IMR-90 (cell line): ENCODE measurements around the gene NFATC1. TPM values are rescaled to one million over a fixed set of nuclear protein-coding genes. Genes with fewer than 3 reads are reported as not detected.

Source experiments
- ATAC-seq: fragments of 200-7000 bp; cut with Tn5 transposase; 2 replicates; pipeline ENCODE4 v1.9.1; 2020; ENCODE audit warnings: low read depth, mild to moderate bottlenecking, moderate library complexity
- BruUV-seq: library from RNA; stranded (reverse); fragments of 400-500 nt; replicated peaks from 2 replicates; lab custom pipeline; 2021; lab: Mats Ljungman, UMichigan
- CTCF ChIA-PET: fragments of 300-600 bp; formaldehyde crosslinking; extraction: SDS; loops from one replicate; lab custom pipeline; 2021; ENCODE audit warnings: antibody characterized with exemption; lab: Yijun Ruan, JAX
- POLR2A ChIA-PET: fragments of 300-600 bp; sonication (Branson Sonifier 250); formaldehyde crosslinking; loops from one replicate; lab custom pipeline; 2022; ENCODE audit warnings: antibody characterized with exemption; ENCODE audit not compliant: unreplicated experiment; lab: Charles Lee
- DNase-seq: peaks from one replicate; pipeline ENCODE4 v3.0.0; 2013
- H2AFZ ChIP-seq: replicated peaks from 2 replicates; pipeline ENCODE3; 2013; ENCODE audit warnings: low read length, mild to moderate bottlenecking; ENCODE audit not compliant: poor library complexity
- H2AK5ac ChIP-seq: 2 replicates; pipeline ENCODE4 v1.6.1; 2013; ENCODE audit warnings: low read depth, low read length, inconsistent platforms
- H2AK9ac ChIP-seq: replicated peaks from 2 replicates; pipeline ENCODE3; 2013; ENCODE audit warnings: mild to moderate bottlenecking, low read depth, low read length, moderate library complexity; ENCODE audit not compliant: poor library complexity
- H2BK120ac ChIP-seq: 2 replicates; pipeline ENCODE4 v1.6.1; 2013; ENCODE audit warnings: low read depth, low read length, inconsistent platforms
- H2BK15ac ChIP-seq: 3 replicates; pipeline ENCODE4 v1.6.1; 2013; ENCODE audit warnings: low read depth, low read length, inconsistent platforms
- H2BK20ac ChIP-seq: 2 replicates; pipeline ENCODE4 v1.6.1; 2013; ENCODE audit warnings: low read depth, mild to moderate bottlenecking, inconsistent platforms, low read length, moderate library complexity
- H2BK5ac ChIP-seq: 2 replicates; pipeline ENCODE4 v1.6.1; 2013; ENCODE audit warnings: mild to moderate bottlenecking, low read depth, low read length, inconsistent platforms; ENCODE audit not compliant: poor library complexity, severe bottlenecking
- H3K14ac ChIP-seq: replicated peaks from 2 replicates; pipeline ENCODE4 v1.6.1; 2013; ENCODE audit warnings: low read depth, low read length, inconsistent platforms
- H3K18ac ChIP-seq: 2 replicates; pipeline ENCODE4 v1.6.1; 2013; ENCODE audit warnings: low read depth, low read length, control low read depth
- H3K23ac ChIP-seq: 2 replicates; pipeline ENCODE4 v1.6.1; 2013; ENCODE audit warnings: low read depth, low read length, inconsistent platforms
- H3K27ac ChIP-seq: 2 replicates; pipeline ENCODE4 v1.5.1; 2013; ENCODE audit warnings: mild to moderate bottlenecking, control low read depth, low read length; ENCODE audit not compliant: insufficient read depth
- H3K27me3 ChIP-seq: 2 replicates; pipeline ENCODE4 v1.6.1; 2013; ENCODE audit warnings: low read length; ENCODE audit not compliant: control insufficient read depth, insufficient read depth
- H3K36me3 ChIP-seq: 2 replicates; pipeline ENCODE4 v1.6.1; 2013; ENCODE audit warnings: low read length, mixed read lengths; ENCODE audit not compliant: control insufficient read depth, insufficient read depth
- H3K4ac ChIP-seq: 2 replicates; pipeline ENCODE4 v1.6.1; 2013; ENCODE audit warnings: low read depth, low read length, inconsistent platforms
- H3K4me1 ChIP-seq: 2 replicates; pipeline ENCODE4 v1.6.1; 2013; ENCODE audit warnings: low read length, mixed read lengths; ENCODE audit not compliant: control insufficient read depth, insufficient read depth
- H3K4me2 ChIP-seq: 2 replicates; pipeline ENCODE4 v1.6.1; 2013; ENCODE audit warnings: low read depth, mild to moderate bottlenecking, control low read depth, low read length, moderate library complexity
- H3K4me3 ChIP-seq: 2 replicates; pipeline ENCODE4 v1.5.1; 2013; ENCODE audit warnings: low read depth, mild to moderate bottlenecking, control low read depth, low read length, moderate library complexity; ENCODE audit not compliant: insufficient read depth
- H3K56ac ChIP-seq: 2 replicates; pipeline ENCODE4 v1.6.1; 2013; ENCODE audit warnings: low read length, inconsistent platforms; ENCODE audit not compliant: insufficient read depth; ENCODE audit errors: extremely low read depth
- H3K79me1 ChIP-seq, 2 experiments: 2 replicates each; pipeline ENCODE4 v1.6.1; 2013; ENCODE audit warnings: low read length in 2 of 2, inconsistent platforms in 1 of 2, low read depth in 1 of 2
- H3K9ac ChIP-seq: 2 replicates; pipeline ENCODE4 v1.6.1; 2013; ENCODE audit warnings: low read depth, low read length, control low read depth
- H3K9me1 ChIP-seq: 2 replicates; pipeline ENCODE4 v1.6.1; 2013; ENCODE audit warnings: low read length, inconsistent platforms; ENCODE audit not compliant: insufficient read depth
- H3K9me3 ChIP-seq: 2 replicates; pipeline ENCODE4 v1.6.1; 2013; ENCODE audit warnings: low read length; ENCODE audit not compliant: control insufficient read depth, insufficient read depth
- H4K20me1 ChIP-seq: 2 replicates; pipeline ENCODE4 v1.6.1; 2013; ENCODE audit warnings: low read length, inconsistent platforms; ENCODE audit not compliant: insufficient read depth
- H4K5ac ChIP-seq: 2 replicates; pipeline ENCODE4 v1.6.1; 2013; ENCODE audit warnings: mild to moderate bottlenecking, low read depth, low read length, control low read depth
- H4K8ac ChIP-seq, 2 experiments: 2 replicates each; pipeline ENCODE4 v1.6.1; 2013; ENCODE audit warnings: low read depth in 2 of 2, low read length in 2 of 2, control low read depth in 1 of 2, inconsistent platforms in 1 of 2
- H4K91ac ChIP-seq: 2 replicates; pipeline ENCODE4 v1.6.1; 2013; ENCODE audit warnings: low read depth, low read length, inconsistent platforms; ENCODE audit not compliant: insufficient read depth
- BHLHE40 ChIP-seq: fragments of 150-350 bp; IDR thresholded peaks from 2 replicates; pipeline ENCODE4 v1.6.1; 2016; ENCODE audit warnings: mild to moderate bottlenecking, low read depth, low read length
- CEBPB ChIP-seq: IDR thresholded peaks from 2 replicates; pipeline ENCODE4 v1.6.1; 2012; ENCODE audit warnings: low read depth, low read length, improper control_type of control experiment
- CHD1 ChIP-seq: IDR thresholded peaks from 2 replicates; pipeline ENCODE4 v1.6.1; 2012; ENCODE audit warnings: low read depth, low read length, improper control_type of control experiment
- FOS ChIP-seq: fragments of 150-350 bp; IDR thresholded peaks from 2 replicates; pipeline ENCODE4 v1.6.1; 2016; ENCODE audit warnings: low read depth, low read length
- MAFK ChIP-seq: IDR thresholded peaks from 2 replicates; pipeline ENCODE4 v1.6.1; 2012; ENCODE audit warnings: low read depth, low read length, improper control_type of control experiment
- MAZ ChIP-seq: IDR thresholded peaks from 2 replicates; pipeline ENCODE4 v1.6.1; 2012; ENCODE audit warnings: low read depth, mild to moderate bottlenecking, low read length, improper control_type of control experiment, moderate library complexity, borderline replicate concordance
- MXI1 ChIP-seq: IDR thresholded peaks from 2 replicates; pipeline ENCODE4 v1.6.1; 2012; ENCODE audit warnings: low read depth, mild to moderate bottlenecking, low read length, moderate library complexity, borderline replicate concordance
- NFE2L2 ChIP-seq: fragments of 150-350 bp; IDR thresholded peaks from 2 replicates; pipeline ENCODE4 v1.6.1; 2016; ENCODE audit warnings: low read depth, mild to moderate bottlenecking, low read length
- POLR2A ChIP-seq: IDR thresholded peaks from 2 replicates; pipeline ENCODE4 v1.6.1; 2012; ENCODE audit warnings: mild to moderate bottlenecking, low read depth, low read length
- RAD21 ChIP-seq: IDR thresholded peaks from 2 replicates; pipeline ENCODE4 v1.6.1; 2012; ENCODE audit warnings: low read length, improper control_type of control experiment
- RCOR1 ChIP-seq: IDR thresholded peaks from 2 replicates; pipeline ENCODE4 v1.6.1; 2012; ENCODE audit warnings: mild to moderate bottlenecking, low read length, improper control_type of control experiment; ENCODE audit not compliant: insufficient replicate concordance
- RFX5 ChIP-seq: IDR thresholded peaks from 2 replicates; pipeline ENCODE4 v1.8.0; 2012; ENCODE audit warnings: low read depth, mild to moderate bottlenecking, low read length, moderate library complexity
- SMC3 ChIP-seq: fragments of 150-350 bp; IDR thresholded peaks from 2 replicates; pipeline ENCODE4 v1.6.1; 2016; ENCODE audit warnings: low read depth, mild to moderate bottlenecking, antibody characterized with exemption, low read length, moderate library complexity
- WGBS, 2 experiments: methylation state at CpG; one replicate each; pipeline versions ENCODE4 v1.1.5 to v1.1.7; 2013; ENCODE audit warnings: missing lambda C conversion rate in 2 of 2; ENCODE audit not compliant: insufficient read length in 1 of 2; ENCODE audit errors: extremely low coverage in 2 of 2; 5-methylcytosine and 5-hydroxymethylcytosine counted together
- dilution Hi-C: fragments of 300-500 bp; cut with HindIII; formaldehyde crosslinking; loops from one replicate; pipeline ENCODE4 v1.14.3; 2018; ENCODE audit warnings: low sequenced_read_pairs; ENCODE audit not compliant: unreplicated experiment
- in situ Hi-C: fragments of 300-500 bp; cut with MboI; formaldehyde crosslinking; loops from 3 replicates; pipeline ENCODE4 v1.14.3; 2019; ENCODE audit warnings: low sequenced_read_pairs, inconsistent platforms, mixed read lengths
- intact Hi-C: fragments of 100-400 bp; cut with micrococcal nuclease; formaldehyde crosslinking; loops from 2 replicates; pipeline ENCODE4 v1.10.0; 2022
- polyA plus RNA-seq, 3 experiments: library from polyadenylated mRNA; depleted of rRNA; stranded (reverse); fragments of >200 nt; gene quantifications; 2 replicates each; pipeline ENCODE4 v1.2.3, GENCODE V29; 2012; ENCODE audit warnings: low replicate concordance in 1 of 3
- total RNA-seq: library from RNA; depleted of rRNA; stranded (reverse); fragments of >200 nt; gene quantifications from 2 replicates; pipeline ENCODE4 v1.2.3, GENCODE V29; 2012
- TF ChIP-seq, protein P1 (sequence below): fragments of 150-350 bp; IDR thresholded peaks from 2 replicates; pipeline ENCODE4 v1.6.1; 2016; ENCODE audit warnings: low read depth, mild to moderate bottlenecking, low read length, moderate library complexity, borderline replicate concordance
- TF ChIP-seq, protein P2 (sequence below): conservative IDR thresholded peaks from 2 replicates; pipeline ENCODE4 v1.5.1; 2012; ENCODE audit warnings: mild to moderate bottlenecking, low read depth, low read length, improper control_type of control experiment
- TF ChIP-seq, protein P3 (sequence below): fragments of 150-350 bp; IDR thresholded peaks from 2 replicates; pipeline ENCODE4 v1.6.1; 2017; ENCODE audit warnings: mild to moderate bottlenecking, antibody characterized with exemption, low read length, low read depth

Gene NFATC1
- total and polyA plus RNA-seq, 2 of the 4 experiments (the other 2 are of a cell fraction): 0.36 to 1.8 TPM

DNA sequence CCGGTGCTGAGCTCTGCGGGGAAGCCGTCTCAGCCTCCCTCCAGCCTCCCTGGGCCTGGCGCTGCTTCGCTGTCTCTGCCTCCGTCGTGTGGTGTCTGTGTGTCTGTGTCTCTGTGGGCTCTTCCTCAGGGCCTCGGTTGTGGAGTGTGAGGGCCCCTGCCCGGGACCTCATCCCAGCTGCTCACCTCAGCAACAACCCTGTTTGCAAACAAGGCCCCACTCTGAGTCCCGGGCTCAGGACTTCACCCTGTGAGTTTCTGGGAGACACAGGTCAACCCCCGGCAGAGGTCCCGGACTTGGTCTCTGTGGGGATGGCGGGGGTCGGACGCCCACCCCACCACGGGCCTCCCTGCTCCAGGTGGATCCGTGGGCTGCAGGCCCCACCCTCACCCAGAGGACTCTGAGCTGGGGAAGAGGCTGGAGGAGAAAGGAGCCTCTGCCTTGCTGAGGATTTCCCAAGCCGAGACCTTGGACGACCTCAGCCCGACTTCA is 156.5 kb downstream of the NFATC1 start:
- no peaks in the 10 kb centered on the region for H3K79me1 ChIP-seq
- no peaks in the 10 kb centered on the region for H3K9me1 ChIP-seq
- H3K4me1 ChIP-seq: no peaks in the 10 kb centered on the region
- no peak overlapping the region for H3K56ac ChIP-seq
- intact Hi-C loops: no loop called here
- no peak overlapping the region for H2BK120ac ChIP-seq
- WGBS, 2 experiments: 60% methylated on average over 2 of the region's 20 CpGs; no CpG with 5 or more reads in 1 of the 2 experiments
- H3K27ac ChIP-seq: no peak overlapping the region
- TF ChIP-seq MAZ: no peak
- no peak for TF ChIP-seq RCOR1
- TF ChIP-seq, protein P1, sequence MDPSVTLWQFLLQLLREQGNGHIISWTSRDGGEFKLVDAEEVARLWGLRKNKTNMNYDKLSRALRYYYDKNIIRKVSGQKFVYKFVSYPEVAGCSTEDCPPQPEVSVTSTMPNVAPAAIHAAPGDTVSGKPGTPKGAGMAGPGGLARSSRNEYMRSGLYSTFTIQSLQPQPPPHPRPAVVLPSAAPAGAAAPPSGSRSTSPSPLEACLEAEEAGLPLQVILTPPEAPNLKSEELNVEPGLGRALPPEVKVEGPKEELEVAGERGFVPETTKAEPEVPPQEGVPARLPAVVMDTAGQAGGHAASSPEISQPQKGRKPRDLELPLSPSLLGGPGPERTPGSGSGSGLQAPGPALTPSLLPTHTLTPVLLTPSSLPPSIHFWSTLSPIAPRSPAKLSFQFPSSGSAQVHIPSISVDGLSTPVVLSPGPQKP: no peak
- TF ChIP-seq FOS: no peak
- no peak for TF ChIP-seq RAD21
- TF ChIP-seq MXI1: no peak
- TF ChIP-seq, protein P2, sequence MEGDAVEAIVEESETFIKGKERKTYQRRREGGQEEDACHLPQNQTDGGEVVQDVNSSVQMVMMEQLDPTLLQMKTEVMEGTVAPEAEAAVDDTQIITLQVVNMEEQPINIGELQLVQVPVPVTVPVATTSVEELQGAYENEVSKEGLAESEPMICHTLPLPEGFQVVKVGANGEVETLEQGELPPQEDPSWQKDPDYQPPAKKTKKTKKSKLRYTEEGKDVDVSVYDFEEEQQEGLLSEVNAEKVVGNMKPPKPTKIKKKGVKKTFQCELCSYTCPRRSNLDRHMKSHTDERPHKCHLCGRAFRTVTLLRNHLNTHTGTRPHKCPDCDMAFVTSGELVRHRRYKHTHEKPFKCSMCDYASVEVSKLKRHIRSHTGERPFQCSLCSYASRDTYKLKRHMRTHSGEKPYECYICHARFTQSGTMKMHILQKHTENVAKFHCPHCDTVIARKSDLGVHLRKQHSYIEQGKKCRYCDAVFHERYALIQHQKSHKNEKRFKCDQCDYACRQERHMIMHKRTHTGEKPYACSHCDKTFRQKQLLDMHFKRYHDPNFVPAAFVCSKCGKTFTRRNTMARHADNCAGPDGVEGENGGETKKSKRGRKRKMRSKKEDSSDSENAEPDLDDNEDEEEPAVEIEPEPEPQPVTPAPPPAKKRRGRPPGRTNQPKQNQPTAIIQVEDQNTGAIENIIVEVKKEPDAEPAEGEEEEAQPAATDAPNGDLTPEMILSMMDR: no peak
- TF ChIP-seq, protein P3, sequence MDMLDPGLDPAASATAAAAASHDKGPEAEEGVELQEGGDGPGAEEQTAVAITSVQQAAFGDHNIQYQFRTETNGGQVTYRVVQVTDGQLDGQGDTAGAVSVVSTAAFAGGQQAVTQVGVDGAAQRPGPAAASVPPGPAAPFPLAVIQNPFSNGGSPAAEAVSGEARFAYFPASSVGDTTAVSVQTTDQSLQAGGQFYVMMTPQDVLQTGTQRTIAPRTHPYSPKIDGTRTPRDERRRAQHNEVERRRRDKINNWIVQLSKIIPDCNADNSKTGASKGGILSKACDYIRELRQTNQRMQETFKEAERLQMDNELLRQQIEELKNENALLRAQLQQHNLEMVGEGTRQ: no peak
- TF ChIP-seq CHD1: no peak
- TF ChIP-seq BHLHE40: no peak
- no peak for TF ChIP-seq CEBPB
- TF ChIP-seq RFX5: no peak
- no peak for TF ChIP-seq SMC3
- no peak for TF ChIP-seq POLR2A
- no peak for TF ChIP-seq MAFK
- no peak for TF ChIP-seq NFE2L2
- H3K36me3 ChIP-seq: no peaks in the 10 kb centered on the region
- no peak overlapping the region for H2BK5ac ChIP-seq
- H3K4me3 ChIP-seq: no peak overlapping the region
- peaks cover 17% of the 10 kb centered on the region; the same call in 1 of the 2 replicates for H3K27me3 ChIP-seq
- in situ Hi-C loops: no loop called here
- no peak overlapping the region for H3K4ac ChIP-seq
- no peak overlapping the region for H3K4me2 ChIP-seq
- no peak overlapping the region for H4K8ac ChIP-seq
- H2BK15ac ChIP-seq: no peak overlapping the region
- CTCF ChIA-PET: no interaction called here
- no peak overlapping the region for H4K91ac ChIP-seq
- POLR2A ChIA-PET: no interaction called here
- dilution Hi-C loops: no loop called here
- H3K23ac ChIP-seq: no peak overlapping the region
- H2AK5ac ChIP-seq: no peak overlapping the region
- H2AFZ ChIP-seq: no peak overlapping the region
- H3K9ac ChIP-seq: no peak overlapping the region
- H3K14ac ChIP-seq: no peak overlapping the region
- H2AK9ac ChIP-seq: no peak overlapping the region
- no peak overlapping the region for H2BK20ac ChIP-seq
- H3K9me3 ChIP-seq: no peaks in the 10 kb centered on the region
- no peak for DNase-seq
- ATAC-seq: no peak
- H4K5ac ChIP-seq: no peak overlapping the region
- H3K18ac ChIP-seq: no peak overlapping the region
- BruUV-seq: no TSS peak
- H4K20me1 ChIP-seq: no peaks in the 10 kb centered on the region
